ENCODE measurements around the gene GRM2.

The GRM2 gene

GRCh38 chr3:51686056-51686455, 20.8 kb upstream of the GRM2 start:
- DNase-seq (ENCODE audit: low read depth) = no peak
- no peak overlapping the region for H3K4me3 ChIP-seq (ENCODE audit: low read depth, low read length)
- TF ChIP-seq CTCF (IDR thresholded peaks at IDR 0.05; ENCODE audit: low read depth, low read length, missing control alignments) = no peak

- TF ChIP-seq CTCF (IDR thresholded peaks at IDR 0.05; ENCODE audit: low read depth, low read length, missing control alignments) = no peak
- peak; percentile 44 for DNase-seq (ENCODE audit: low read depth)
- no peak overlapping the region for H3K4me3 ChIP-seq (ENCODE audit: low read depth, low read length)
These were observed 20.2 kb upstream of the GRM2 start for GRCh38 chr3:51686512-51687215.

DNA sequence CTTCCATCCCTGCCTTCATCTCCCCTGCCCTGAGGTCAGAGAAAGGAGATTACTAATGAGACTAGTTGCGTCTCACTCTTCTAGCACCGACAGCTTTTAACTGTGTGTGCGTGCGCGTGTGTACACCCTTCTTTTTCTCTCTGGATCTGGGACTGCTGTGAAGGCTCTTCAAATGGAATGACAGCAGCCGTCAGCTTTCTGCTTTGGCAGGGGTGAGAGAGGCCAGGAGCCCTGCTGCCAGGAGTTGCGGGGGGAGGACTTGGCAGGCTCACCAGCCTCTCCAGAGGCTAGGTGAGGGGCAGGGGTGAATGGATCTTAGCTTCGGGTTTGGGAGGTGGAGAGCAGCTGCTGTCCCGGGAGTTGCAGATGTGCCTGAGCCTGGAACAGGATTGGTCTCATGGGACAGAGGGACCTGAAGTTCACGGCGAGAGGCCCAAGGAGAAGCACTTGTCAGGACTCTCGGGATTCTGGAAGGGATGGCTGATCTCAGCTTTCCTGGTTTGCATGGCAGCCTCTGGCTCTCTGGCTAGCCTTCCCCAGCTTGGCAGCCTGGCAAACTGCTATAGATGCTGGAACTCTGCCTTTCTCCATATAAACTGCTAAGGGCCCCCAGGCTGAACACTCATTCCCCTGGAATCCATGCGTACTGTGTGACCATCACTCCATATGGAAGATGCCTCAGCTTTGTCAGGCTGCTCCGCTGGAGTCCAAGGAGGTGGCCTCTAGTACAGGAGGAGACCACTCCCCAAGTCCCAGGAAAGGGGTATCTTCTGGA, 19.2 kb upstream of the GRM2 start:
- TF ChIP-seq CTCF (IDR thresholded peaks at IDR 0.05; ENCODE audit: low read depth, low read length, missing control alignments) = no peak
- no peak for DNase-seq (ENCODE audit: low read depth)
- H3K4me3 ChIP-seq (ENCODE audit: low read depth, low read length) = no peak overlapping the region

DNA sequence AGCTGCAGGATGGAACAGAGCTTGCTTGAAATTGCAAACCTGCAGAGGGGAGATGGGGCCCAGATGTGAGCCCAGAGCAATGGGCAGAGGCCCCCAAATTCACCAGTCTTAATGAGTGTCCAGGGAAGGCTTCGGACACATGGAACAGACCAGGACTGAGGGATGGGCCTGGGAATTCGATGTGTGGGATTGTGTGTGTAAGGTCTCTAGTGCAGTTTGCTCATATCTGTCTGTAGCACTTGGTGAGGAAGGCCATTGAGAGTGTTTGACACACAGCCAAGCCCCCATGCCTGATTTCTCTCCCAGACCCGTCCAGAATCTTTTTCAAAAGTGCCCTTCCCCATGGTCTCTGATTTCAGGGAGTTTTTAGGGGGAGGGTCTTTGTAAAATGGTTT, 18.7 kb upstream of the GRM2 start:
- TF ChIP-seq CTCF (IDR thresholded peaks at IDR 0.05; ENCODE audit: low read depth, low read length, missing control alignments) = no peak
- DNase-seq (ENCODE audit: low read depth) = no peak

GRCh38 chr3:51691021-51691420, 15.8 kb upstream of the GRM2 start:
- TF ChIP-seq CTCF (IDR thresholded peaks at IDR 0.05; ENCODE audit: low read depth, low read length, missing control alignments) = no peak
- no peak for DNase-seq (ENCODE audit: low read depth)
- H3K4me3 ChIP-seq (ENCODE audit: low read depth, low read length) = no peak overlapping the region

More for the DNA sequence above, 18.7 kb upstream of the GRM2 start:
- no peak overlapping the region for H3K4me3 ChIP-seq (ENCODE audit: low read depth, low read length)

GRCh38 chr3:51691949-51692348, 14.9 kb upstream of the GRM2 start:
- TF ChIP-seq CTCF (IDR thresholded peaks at IDR 0.05; ENCODE audit: low read depth, low read length, missing control alignments) = no peak
- no peak overlapping the region for H3K4me3 ChIP-seq (ENCODE audit: low read depth, low read length)
- DNase-seq (ENCODE audit: low read depth) = no peak
